ENCODE results near the gene SWAP70. TPM values are rescaled to one million over a fixed set of nuclear protein-coding genes. Genes with fewer than 3 reads are reported as not detected.

Gene SWAP70
- total RNA-seq, 1 donor from 2014 or later, result 18.0 TPM

GRCh38 chr11:9774591-9775397 is 110.9 kb downstream of the SWAP70 start:
- no peaks in the 10 kb centered on the region for H3K36me3 ChIP-seq (ENCODE audit: control insufficient read depth, insufficient read depth, low read length)
- no peak for DNase-seq (ENCODE audit: low read depth)
- H3K27me3 ChIP-seq (ENCODE audit: control insufficient read depth, insufficient read depth, low read length), result no peaks in the 10 kb centered on the region
- no peak for TF ChIP-seq CTCF (IDR thresholded peaks at IDR 0.05; ENCODE audit: insufficient read depth, low read length, poor library complexity, severe bottlenecking)
- H3K4me3 ChIP-seq (ENCODE audit: low read depth, low read length), result no peak overlapping the region

GRCh38 chr11:9775398-9775779 is 111.5 kb downstream of the SWAP70 start:
- DNase-seq (ENCODE audit: low read depth), result no peak
- Histone ChIP-seq H3K4me3 (ENCODE audit: low read depth, low read length) (no peak overlapping the region), H3K36me3 (ENCODE audit: control insufficient read depth, insufficient read depth, low read length) (no peaks in the 10 kb centered on the region), H3K27me3 (ENCODE audit: control insufficient read depth, insufficient read depth, low read length) (no peaks in the 10 kb centered on the region)
- no peak for TF ChIP-seq CTCF (IDR thresholded peaks at IDR 0.05; ENCODE audit: insufficient read depth, low read length, poor library complexity, severe bottlenecking)

- Histone ChIP-seq H3K4me3 (ENCODE audit: low read depth, low read length) (no peak overlapping the region), H3K27me3 (ENCODE audit: control insufficient read depth, insufficient read depth, low read length) (no peaks in the 10 kb centered on the region), H3K36me3 (ENCODE audit: control insufficient read depth, insufficient read depth, low read length) (peaks cover 1% of the 10 kb centered on the region)
- DNase-seq (ENCODE audit: low read depth), result no peak
- TF ChIP-seq CTCF (IDR thresholded peaks at IDR 0.05; ENCODE audit: insufficient read depth, low read length, poor library complexity, severe bottlenecking), result no peak
These were observed 112.3 kb downstream of the SWAP70 start for GRCh38 chr11:9776203-9776602.

- H3K27me3 ChIP-seq (ENCODE audit: control insufficient read depth, insufficient read depth, low read length), result no peaks in the 10 kb centered on the region
- DNase-seq (ENCODE audit: low read depth), result no peak
- peaks cover 1% of the 10 kb centered on the region for H3K36me3 ChIP-seq (ENCODE audit: control insufficient read depth, insufficient read depth, low read length)
- no peak overlapping the region for H3K4me3 ChIP-seq (ENCODE audit: low read depth, low read length)
- no peak for TF ChIP-seq CTCF (IDR thresholded peaks at IDR 0.05; ENCODE audit: insufficient read depth, low read length, poor library complexity, severe bottlenecking)
These were observed 113.2 kb downstream of the SWAP70 start for GRCh38 chr11:9777066-9777465.

GRCh38 chr11:9777525-9777924 is 113.6 kb downstream of the SWAP70 start:
- H3K4me3 ChIP-seq (ENCODE audit: low read depth, low read length), result no peak overlapping the region
- TF ChIP-seq CTCF (IDR thresholded peaks at IDR 0.05; ENCODE audit: insufficient read depth, low read length, poor library complexity, severe bottlenecking), result no peak

GRCh38 chr11:9780929-9781328 is 117.1 kb downstream of the SWAP70 start:
- Histone ChIP-seq H3K36me3 (ENCODE audit: control insufficient read depth, insufficient read depth, low read length) (peaks cover 1% of the 10 kb centered on the region), H3K4me3 (ENCODE audit: low read depth, low read length) (no peak overlapping the region), H3K27me3 (ENCODE audit: control insufficient read depth, insufficient read depth, low read length) (no peaks in the 10 kb centered on the region)
- no peak for TF ChIP-seq CTCF (IDR thresholded peaks at IDR 0.05; ENCODE audit: insufficient read depth, low read length, poor library complexity, severe bottlenecking)
- DNase-seq (ENCODE audit: low read depth), result no peak

More at GRCh38 chr11:9777525-9777924, 113.6 kb downstream of the SWAP70 start:
- DNase-seq (ENCODE audit: low read depth), result no peak
- H3K36me3 ChIP-seq (ENCODE audit: control insufficient read depth, insufficient read depth, low read length), result peaks cover 1% of the 10 kb centered on the region
- no peaks in the 10 kb centered on the region for H3K27me3 ChIP-seq (ENCODE audit: control insufficient read depth, insufficient read depth, low read length)

Data from kidney epithelial cell (primary cell).